GM19099 (cell line): ENCODE results near the gene GPLD1.

Source experiments
- POLR2A ChIP-seq: IDR thresholded peaks from 3 replicates; pipeline ENCODE4 v1.6.1; 2011; ENCODE audit warnings: low read depth; ENCODE audit not compliant: insufficient read length; ENCODE audit errors: extremely low read depth

GPLD1 gene

GRCh38 chr6:24415753-24416152, 73.6 kb downstream of the GPLD1 start:
- no peak for TF ChIP-seq POLR2A

- no peak for TF ChIP-seq POLR2A
Measured at GRCh38 chr6:24412294-24412693, 77.1 kb downstream of the GPLD1 start.

- TF ChIP-seq POLR2A, result no peak
Measured at GRCh38 chr6:24410622-24411021, 78.8 kb downstream of the GPLD1 start.

DNA sequence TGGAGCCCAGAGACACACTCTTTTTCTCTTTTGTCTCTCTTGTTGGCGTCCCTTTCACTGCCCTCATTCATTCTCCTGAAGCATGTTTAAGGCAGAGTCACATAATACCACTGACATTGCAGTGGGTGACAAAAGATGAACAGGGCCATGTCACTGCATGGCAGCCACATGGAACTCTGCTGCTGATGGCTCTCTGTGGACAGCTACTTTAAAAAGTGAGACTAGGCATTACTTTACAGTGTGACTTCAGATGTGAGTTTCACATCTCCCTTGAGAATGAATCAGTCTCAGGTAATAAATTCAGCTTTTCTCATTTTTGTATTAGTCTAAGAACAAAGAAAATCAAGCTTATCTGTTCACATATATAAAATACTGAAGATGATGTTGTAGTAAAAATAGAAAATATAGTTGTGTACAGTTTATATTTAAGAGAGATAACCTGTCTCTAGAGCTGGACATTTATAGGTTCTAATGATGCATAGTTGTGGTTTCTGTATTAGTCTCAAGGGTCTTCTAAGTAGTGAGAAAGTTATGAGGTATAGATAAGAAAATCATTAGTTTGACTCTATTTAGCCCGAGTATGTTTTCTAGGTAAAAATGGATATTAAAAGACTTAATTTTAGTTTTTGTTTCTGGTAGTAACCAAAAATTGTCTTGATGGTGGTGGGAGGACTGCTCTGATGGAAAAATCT, 80.5 kb downstream of the GPLD1 start:
- TF ChIP-seq POLR2A, result no peak

DNA sequence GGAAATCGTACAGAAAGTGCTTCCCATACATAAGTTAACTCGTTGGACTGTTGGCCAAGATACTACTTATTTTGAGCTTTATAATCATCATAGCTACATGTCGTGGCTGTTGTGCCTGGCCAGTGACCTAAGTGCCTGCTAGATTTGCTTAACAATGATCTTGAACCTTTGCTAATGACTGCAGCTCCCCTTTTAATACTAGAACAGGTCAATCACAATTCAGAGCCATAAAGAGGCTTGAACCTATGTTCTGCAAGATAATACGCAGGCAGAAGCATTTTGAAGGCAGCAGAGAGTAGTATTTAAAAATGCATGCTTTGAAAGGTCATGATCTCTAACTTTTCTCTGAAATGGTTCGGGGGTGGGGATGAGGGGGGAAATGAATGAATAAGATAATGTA, 84.1 kb downstream of the GPLD1 start:
- TF ChIP-seq POLR2A, result no peak

GRCh38 chr6:24403501-24403824, 85.9 kb downstream of the GPLD1 start:
- no peak for TF ChIP-seq POLR2A

DNA sequence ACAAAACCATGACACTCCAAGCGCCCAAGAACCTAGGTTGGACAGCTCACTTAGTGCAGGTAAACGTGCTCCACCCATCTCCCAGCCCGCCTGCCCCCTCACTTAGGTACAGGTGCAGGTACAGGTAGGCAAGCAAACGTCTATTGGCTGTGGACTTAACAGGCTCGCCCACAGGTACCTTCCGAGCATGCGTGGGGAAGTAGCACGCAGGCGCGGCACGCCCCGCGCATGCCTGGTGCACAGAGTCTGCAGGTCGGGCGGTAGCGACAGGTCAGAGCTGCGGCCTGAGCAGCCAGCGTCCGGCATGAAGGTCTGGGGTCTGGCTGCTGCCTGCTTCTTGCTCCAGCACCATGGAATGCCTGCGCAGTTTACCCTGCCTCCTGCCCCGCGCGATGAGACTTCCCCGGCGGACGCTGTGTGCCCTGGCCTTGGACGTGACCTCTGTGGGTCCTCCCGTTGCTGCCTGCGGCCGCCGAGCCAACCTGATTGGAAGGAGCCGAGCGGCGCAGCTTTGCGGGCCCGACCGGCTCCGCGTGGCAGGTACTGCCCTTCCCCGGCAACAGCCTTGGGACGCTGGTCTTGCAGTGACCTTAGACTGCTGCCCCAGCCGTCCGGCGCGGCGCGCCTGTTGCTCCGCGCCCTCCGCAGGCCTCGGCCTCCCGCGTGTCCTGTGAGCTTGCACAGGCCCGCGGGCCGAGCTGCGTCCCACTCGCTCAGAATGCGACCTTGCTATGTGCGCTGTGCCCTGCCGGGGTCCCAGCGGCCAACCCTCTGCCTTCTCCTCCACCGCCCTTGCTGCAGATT, 86.5 kb downstream of the GPLD1 start, which contains the start of gene MRS2:
TSS of gene MRS2 (plus strand) at position 240 of the 804 bp plus-strand sequence. CDS start at position 351, 111 bp downstream.
- peak; percentile 92 for TF ChIP-seq POLR2A

DNA sequence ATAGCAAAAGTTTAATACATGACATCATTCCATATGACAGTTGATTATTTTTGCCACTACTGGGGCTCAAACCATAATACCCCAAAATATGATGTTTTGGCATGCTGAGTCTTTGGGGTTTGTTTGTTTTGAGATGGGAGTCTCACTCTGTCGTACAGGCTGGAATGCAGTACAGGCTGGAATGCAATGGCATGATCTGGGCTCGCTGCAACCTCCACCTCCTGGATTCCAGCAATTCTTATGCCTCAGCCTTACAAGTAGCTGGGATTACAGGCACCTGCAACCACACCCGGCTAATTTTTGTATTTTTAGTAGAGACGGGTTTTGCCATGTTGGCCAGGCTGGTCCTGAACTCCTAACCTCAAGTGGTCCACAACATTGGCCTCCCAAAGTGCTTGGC, 87.9 kb downstream of the GPLD1 start:
- no peak for TF ChIP-seq POLR2A

DNA sequence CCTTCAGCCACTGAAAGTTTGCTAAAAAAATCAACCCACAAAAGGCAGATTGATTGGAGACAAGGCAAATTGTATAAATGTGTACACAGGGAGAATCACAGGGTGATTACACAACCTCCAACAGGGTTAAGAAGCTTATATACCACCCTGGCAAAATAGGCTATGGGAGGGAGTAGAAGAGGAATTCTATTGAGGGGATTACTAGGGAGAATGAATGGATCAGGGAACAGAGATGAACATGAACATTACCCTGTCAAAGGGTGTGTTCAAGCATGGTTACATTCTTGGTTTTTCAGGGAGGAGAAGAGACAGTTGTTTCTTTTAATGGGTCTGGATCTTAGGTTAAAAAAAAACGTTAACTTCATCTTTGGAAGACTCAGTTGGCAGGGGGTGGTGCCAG, 91.7 kb downstream of the GPLD1 start:
- TF ChIP-seq POLR2A, result no peak

DNA sequence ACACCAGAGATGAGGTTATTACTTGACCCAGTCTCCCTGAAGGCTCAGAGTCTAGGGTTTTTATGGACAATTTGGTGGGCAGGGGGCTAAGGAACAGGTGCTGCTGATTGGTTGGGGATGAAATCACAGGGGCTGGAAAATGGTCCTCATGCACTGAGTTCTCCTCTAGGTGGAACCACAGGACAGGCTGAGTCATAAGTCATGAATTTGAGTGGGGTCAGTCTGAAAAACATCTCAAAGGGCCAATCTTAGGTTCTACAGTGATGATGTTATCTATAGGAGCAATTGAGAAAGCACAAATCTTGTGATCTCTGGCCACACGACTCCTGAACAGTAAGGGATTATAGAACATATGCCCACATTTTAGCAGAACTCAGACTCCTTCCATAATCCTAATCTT, 92.6 kb downstream of the GPLD1 start:
- no peak for TF ChIP-seq POLR2A

GRCh38 chr6:24394780-24395437, 94.5 kb downstream of the GPLD1 start:
- TF ChIP-seq POLR2A, result no peak

DNA sequence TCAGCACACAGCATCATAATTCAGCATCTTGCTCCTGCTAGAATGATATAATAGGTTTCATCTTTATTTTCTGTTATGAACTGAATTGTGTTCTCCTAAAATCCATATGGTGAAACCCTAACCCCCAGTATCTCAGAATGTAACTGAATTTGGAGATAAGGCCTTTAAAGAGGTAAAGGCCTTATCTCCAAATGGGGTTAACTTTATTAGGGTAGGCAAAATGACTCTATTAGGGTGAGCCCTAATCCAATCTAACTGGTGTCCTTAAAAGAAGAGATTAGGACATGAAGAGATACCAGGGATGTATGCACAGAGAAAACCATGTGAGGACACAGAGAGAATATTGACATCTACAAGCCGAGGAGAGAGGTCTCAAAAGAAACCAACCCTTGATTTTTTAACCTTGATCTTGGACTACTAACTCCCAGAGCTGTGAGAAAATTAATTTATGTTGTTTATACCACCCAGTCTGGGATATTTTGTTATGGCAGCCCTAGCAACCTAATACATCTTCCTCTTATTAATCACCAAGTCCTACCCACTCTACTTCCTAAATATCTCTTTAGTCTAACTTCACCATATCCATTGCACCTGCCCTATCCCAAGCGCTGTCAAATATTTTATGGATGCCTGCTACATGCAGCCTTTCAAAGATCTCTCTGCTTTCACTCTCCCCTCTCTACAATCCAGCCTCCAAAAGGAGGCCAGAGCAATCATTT, 95.2 kb downstream of the GPLD1 start:
- no peak for TF ChIP-seq POLR2A

DNA sequence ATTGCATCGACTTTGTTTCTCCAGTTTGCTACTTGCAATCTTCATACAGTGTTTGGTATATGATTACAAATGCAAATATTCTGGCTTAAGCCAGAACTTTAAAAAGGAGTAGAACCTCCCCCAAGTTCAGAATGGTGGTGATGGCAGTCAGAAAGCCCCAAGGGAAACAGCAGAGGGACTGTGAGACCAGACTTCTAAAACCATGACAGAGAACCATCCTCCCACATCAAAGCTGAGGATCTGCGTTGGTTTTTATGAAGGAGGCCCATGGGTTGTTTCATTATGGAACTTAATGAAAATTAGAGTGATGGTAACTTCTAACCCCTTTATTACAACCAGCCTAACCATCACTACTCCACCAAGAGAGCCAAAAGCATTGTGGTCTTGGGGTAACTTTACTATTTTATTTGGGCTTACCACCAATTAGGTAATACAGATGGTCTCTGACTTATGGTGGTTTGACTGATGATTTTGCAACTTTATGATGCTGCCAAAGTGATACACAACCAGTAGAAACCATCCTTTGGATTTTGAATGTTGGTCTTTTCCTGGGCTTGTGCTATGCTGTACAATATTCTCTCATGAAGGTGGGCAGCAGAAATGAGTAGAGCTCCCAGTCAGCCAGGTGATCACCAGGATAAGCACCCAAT, 97.5 kb downstream of the GPLD1 start:
- no peak for TF ChIP-seq POLR2A

- TF ChIP-seq POLR2A, result no peak
Measured at GRCh38 chr6:24391208-24391607, 98.2 kb downstream of the GPLD1 start.

DNA sequence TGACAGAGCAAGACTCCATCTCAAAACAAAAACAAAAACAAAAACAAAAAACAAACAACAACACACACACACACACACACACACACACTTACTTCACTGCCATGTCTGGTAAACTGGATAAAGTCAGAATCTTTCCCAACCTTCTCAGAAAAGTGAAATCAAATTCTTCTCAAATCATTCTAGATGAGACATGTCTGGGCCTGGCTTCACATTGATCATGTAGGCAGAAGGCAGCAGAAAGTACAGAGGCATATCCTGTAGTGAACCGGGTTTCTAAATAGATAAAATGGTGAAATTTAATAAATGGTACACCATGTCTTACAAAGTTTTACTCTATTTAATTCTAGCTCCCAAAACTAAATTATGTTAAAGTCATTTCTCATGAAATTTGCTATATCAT, 101.6 kb downstream of the GPLD1 start:
- no peak for TF ChIP-seq POLR2A
